Gastroesophageal sphincter (tissue), 4 donors: ENCODE results near the gene PLCH2. TPM values are rescaled to one million over a fixed set of nuclear protein-coding genes. Genes with fewer than 3 reads are reported as not detected.

Experiments
- ATAC-seq: fragments of 150-250 bp; one replicate; pipeline ENCODE4 v1.9.1; 2016; ENCODE audit warnings: mild to moderate bottlenecking, moderate library complexity
- H3K27ac ChIP-seq, 4 donors: fragments of 200-600 bp; sonication (generic) in 3 of 4; 1 replicate in 3 of 4; 2 replicates in 1 of 4; pipeline ENCODE4 v1.5.1; 2016 to 2019
- H3K27me3 ChIP-seq: fragments of 200-600 bp; sonication (generic); one replicate; pipeline ENCODE4 v1.5.1; 2019
- H3K36me3 ChIP-seq, 2 donors: fragments of 200-600 bp; sonication (generic); one replicate each; pipeline ENCODE4 v1.5.1; 2019; ENCODE audit warnings: control low read depth in 1 of 2
- H3K4me1 ChIP-seq, 3 donors: fragments of 200-600 bp; sonication (generic); 1 replicate in 2 of 3; 2 replicates in 1 of 3; pipeline ENCODE4 v1.5.1; 2016 to 2019; ENCODE audit warnings: control low read depth in 2 of 3
- H3K4me3 ChIP-seq, 2 donors: fragments of 200-600 bp; sonication (generic); one replicate each; pipeline ENCODE4 v1.5.1; 2019; ENCODE audit warnings: mild to moderate bottlenecking in 1 of 2, moderate library complexity in 1 of 2
- H3K9me3 ChIP-seq, 3 donors: fragments of 200-600 bp; sonication (generic); one replicate each; pipeline ENCODE4 v1.5.1; 2017 to 2019; ENCODE audit warnings: control low read depth in 2 of 3
- CTCF ChIP-seq, 4 experiments: fragments of 200-600 bp in 2 of 4; fragments of 450-650 bp in 2 of 4; sonication (generic) in 1 of 4; IDR thresholded peaks; one replicate each; pipeline ENCODE4 v1.5.1; 2017 to 2019; ENCODE audit warnings: antibody characterized with exemption in 4 of 4, mild to moderate bottlenecking in 2 of 4, moderate library complexity in 2 of 4
- EP300 ChIP-seq: sonication (generic); formaldehyde crosslinking; IDR thresholded peaks from one replicate; pipeline ENCODE4 v1.6.1; 2017; ENCODE audit warnings: antibody characterized with exemption, mild to moderate bottlenecking
- POLR2A ChIP-seq, 2 donors: fragments of 450-650 bp; IDR thresholded peaks; one replicate each; pipeline ENCODE4 v1.6.1; 2017; ENCODE audit warnings: antibody characterized with exemption in 2 of 2, mild to moderate bottlenecking in 2 of 2, moderate library complexity in 1 of 2
- POLR2AphosphoS5 ChIP-seq: sonication (generic); formaldehyde crosslinking; IDR thresholded peaks from one replicate; pipeline ENCODE4 v1.6.1; 2017; ENCODE audit warnings: antibody characterized with exemption
- WGBS, 2 donors: methylation state at CpG; one replicate each; pipeline ENCODE4 v1.1.5; 2018; ENCODE audit warnings: low coverage in 1 of 2; 5-methylcytosine and 5-hydroxymethylcytosine counted together
- total RNA-seq, 4 donors: library from RNA; depleted of rRNA; stranded (reverse); fragments of >200 nt; gene quantifications; one replicate each; pipeline ENCODE4 v1.1.0, GENCODE V29; 2016

The PLCH2 gene
- total RNA-seq, 4 donors from 2014 or later = under 0.01 to 0.72 (median 0.15) TPM

GRCh38 chr1:2428490-2428889 is 47.6 kb upstream of the PLCH2 start:
- Histone ChIP-seq H3K27ac (no peak overlapping the region), H3K4me3 (no peak overlapping the region), H3K9me3 (peaks cover 0 to 13% (median 0%) of the 10 kb centered on the region in 3 donors), H3K4me1 (no peaks in the 10 kb centered on the region), H3K36me3 (no peaks in the 10 kb centered on the region), H3K27me3 (peaks cover 84% of the 10 kb centered on the region)
- no peak for TF ChIP-seq POLR2A (IDR thresholded peaks at IDR 0.05)
- no peak for TF ChIP-seq POLR2AphosphoS5
- no CpG with 5 or more reads among the region's 28 CpGs for WGBS, 2 donors
- ATAC-seq = no peak

GRCh38 chr1:2429780-2430591 is 46.1 kb upstream of the PLCH2 start:
- WGBS, 2 donors = 100% methylated on average over 1 of the region's 20 CpGs; no CpG with 5 or more reads in 1 of the 2 donors
- TF ChIP-seq POLR2A (IDR thresholded peaks at IDR 0.05) (no peak), EP300 (no peak), POLR2AphosphoS5 (no peak), CTCF (IDR thresholded peaks at IDR 0.05) (no peak)
- H3K4me3 ChIP-seq = no peak overlapping the region
- peaks cover 94% of the 10 kb centered on the region for H3K27me3 ChIP-seq
- H3K4me1 ChIP-seq = no peaks in the 10 kb centered on the region
- peaks cover 0 to 10% (median 0%) of the 10 kb centered on the region in 3 donors for H3K9me3 ChIP-seq
- no peaks in the 10 kb centered on the region for H3K36me3 ChIP-seq
- no peak overlapping the region for H3K27ac ChIP-seq
- no peak for ATAC-seq

GRCh38 chr1:2430592-2430973 is 45.5 kb upstream of the PLCH2 start:
- 75% methylated on average over 4 of the region's 10 CpGs; no CpG with 5 or more reads in 1 of the 2 donors for WGBS, 2 donors
- ATAC-seq = no peak

DNA sequence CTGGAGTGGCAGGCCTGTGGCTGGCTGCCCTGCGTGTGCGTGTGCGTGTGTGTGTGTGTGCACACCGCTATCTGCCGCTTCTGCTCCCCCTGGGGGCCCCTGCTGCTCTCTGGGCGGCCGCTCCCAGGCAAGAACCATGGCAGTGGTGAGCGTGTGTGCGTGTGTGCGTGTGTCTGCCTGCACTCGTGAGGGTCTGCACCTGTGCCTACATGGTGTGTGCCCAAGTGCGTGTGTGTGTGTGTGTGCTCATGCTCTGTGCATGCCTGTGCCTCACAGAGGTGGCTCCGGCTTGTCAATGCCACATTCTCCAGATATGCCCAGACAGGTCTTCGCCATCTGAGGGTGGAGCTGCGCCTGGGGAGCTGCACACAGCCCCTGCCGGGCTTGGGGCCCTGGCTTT is 45.0 kb upstream of the PLCH2 start:
- no peak for ATAC-seq
- H3K4me3 ChIP-seq = no peak overlapping the region
- no CpG with 5 or more reads among the region's 16 CpGs for WGBS, 2 donors
- peaks cover 97% of the 10 kb centered on the region for H3K27me3 ChIP-seq
- TF ChIP-seq POLR2A (IDR thresholded peaks at IDR 0.05) = no peak
- H3K36me3 ChIP-seq = no peaks in the 10 kb centered on the region
- H3K4me1 ChIP-seq = no peaks in the 10 kb centered on the region
- H3K27ac ChIP-seq = no peak overlapping the region
- peaks cover 0 to 10% (median 0%) of the 10 kb centered on the region in 3 donors for H3K9me3 ChIP-seq

More at GRCh38 chr1:2430592-2430973, 45.5 kb upstream of the PLCH2 start:
- peaks cover 0 to 10% (median 0%) of the 10 kb centered on the region in 3 donors for H3K9me3 ChIP-seq
- H3K4me3 ChIP-seq = no peak overlapping the region
- peaks cover 100% of the 10 kb centered on the region for H3K27me3 ChIP-seq
- H3K36me3 ChIP-seq = no peaks in the 10 kb centered on the region
- H3K4me1 ChIP-seq = no peaks in the 10 kb centered on the region
- no peak for TF ChIP-seq EP300
- no peak for TF ChIP-seq POLR2A (IDR thresholded peaks at IDR 0.05)
- no peak for TF ChIP-seq CTCF (IDR thresholded peaks at IDR 0.05)
- no peak for TF ChIP-seq POLR2AphosphoS5
- no peak overlapping the region for H3K27ac ChIP-seq

- Histone ChIP-seq H3K9me3 (peaks cover 0 to 10% (median 0%) of the 10 kb centered on the region in 3 donors), H3K27me3 (peaks cover 94% of the 10 kb centered on the region), H3K27ac (no peak overlapping the region), H3K4me1 (no peaks in the 10 kb centered on the region), H3K36me3 (no peaks in the 10 kb centered on the region), H3K4me3 (no peak overlapping the region)
- 0 to 10% methylated on average over 1 to 2 of the region's 10 CpGs for WGBS, 2 donors
- TF ChIP-seq CTCF (IDR thresholded peaks at IDR 0.05) (no peak), POLR2AphosphoS5 (no peak), POLR2A (IDR thresholded peaks at IDR 0.05) (no peak), EP300 (no peak)
- no peak for ATAC-seq
Observed at GRCh38 chr1:2431518-2431917, 44.6 kb upstream of the PLCH2 start.

DNA sequence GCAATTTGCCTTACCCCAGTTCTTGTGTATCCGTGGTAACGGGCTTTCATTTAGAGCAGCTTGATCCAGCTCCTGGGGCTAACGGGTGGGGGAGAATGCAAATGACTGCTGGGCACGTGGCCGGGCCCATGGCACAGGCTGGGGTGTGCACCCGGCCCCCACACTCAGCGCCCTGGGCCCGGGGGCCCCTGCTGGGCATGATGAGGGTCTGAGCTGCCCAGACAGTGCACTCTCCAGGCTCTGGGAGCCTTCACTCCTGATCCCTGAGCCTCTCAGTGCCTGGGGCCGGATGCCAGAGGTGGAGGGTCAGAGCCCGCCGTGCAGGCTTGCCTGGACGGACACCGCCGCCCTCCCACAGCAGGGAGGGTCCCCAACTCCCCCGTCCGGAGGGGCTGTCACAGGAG is 43.6 kb upstream of the PLCH2 start:
- TF ChIP-seq POLR2A (IDR thresholded peaks at IDR 0.05) (no peak), CTCF (IDR thresholded peaks at IDR 0.05) (no peak), POLR2AphosphoS5 (no peak), EP300 (no peak)
- Histone ChIP-seq H3K27me3 (peaks cover 94% of the 10 kb centered on the region), H3K9me3 (peaks cover 0 to 10% (median 0%) of the 10 kb centered on the region in 3 donors), H3K36me3 (no peaks in the 10 kb centered on the region), H3K4me1 (no peaks in the 10 kb centered on the region), H3K4me3 (no peak overlapping the region), H3K27ac (no peak overlapping the region)
- 20% methylated on average over 1 of the region's 16 CpGs; no CpG with 5 or more reads in 1 of the 2 donors for WGBS, 2 donors
- no peak for ATAC-seq
